ENCODE results near the gene CASQ2.

GRCh38 chr1:115757856-115758255, 10.7 kb downstream of the CASQ2 start:
- no peak for TF ChIP-seq RNF2 (IDR thresholded peaks at IDR 0.05; ENCODE audit: borderline replicate concordance, low read depth)
- no peak for TF ChIP-seq POLR2A (IDR thresholded peaks at IDR 0.05; ENCODE audit: low read length)
- no peak for TF ChIP-seq CBX2 (IDR thresholded peaks at IDR 0.05; ENCODE audit: borderline replicate concordance, low read depth)
- no peak for TF ChIP-seq RCOR1 (IDR thresholded peaks at IDR 0.05; ENCODE audit: low read depth, low read length)
- TF ChIP-seq USF2 (IDR thresholded peaks at IDR 0.05): no peak
- TF ChIP-seq POLR2AphosphoS2 (conservative IDR thresholded peaks at IDR 0.05; ENCODE audit: low read length): no peak
- no peak for TF ChIP-seq CTCF (IDR thresholded peaks at IDR 0.05)
- no peak for TF ChIP-seq CEBPB (IDR thresholded peaks at IDR 0.05)
- TF ChIP-seq HDAC2 (IDR thresholded peaks at IDR 0.05): no peak
- no peak for TF ChIP-seq BCL3 (IDR thresholded peaks at IDR 0.05)
- TF ChIP-seq CBX8 (IDR thresholded peaks at IDR 0.05): no peak

Data from A549 (cell line).